ENCODE data around the gene MYBPC3.

GRCh38 chr11:47376525-47377371 is 24.2 kb upstream of the MYBPC3 start:
- TF ChIP-seq RAD21 (IDR thresholded peaks at IDR 0.05; ENCODE audit: low read depth) (no peak), MAX (IDR thresholded peaks at IDR 0.05) (no peak), YY1 (IDR thresholded peaks at IDR 0.05; ENCODE audit: low read depth) (no peak), USF1 (IDR thresholded peaks at IDR 0.05) (no peak), ZBTB7A (IDR thresholded peaks at IDR 0.05; ENCODE audit: low read depth) (no peak), REST (IDR thresholded peaks at IDR 0.05; ENCODE audit: low read depth) (no peak), EP300 (IDR thresholded peaks at IDR 0.05; ENCODE audit: borderline replicate concordance) (no peak), TCF12 (IDR thresholded peaks at IDR 0.05; ENCODE audit: low read depth) (no peak), TAF1 (IDR thresholded peaks at IDR 0.05; ENCODE audit: low read depth) (no peak), CREB1 (IDR thresholded peaks at IDR 0.05; ENCODE audit: low read depth) (no peak), FOXM1 (IDR thresholded peaks at IDR 0.05; ENCODE audit: borderline replicate concordance, low read depth) (no peak)
